GM18499 (cell line): ENCODE measurements around the gene FAM20C.

Source experiments
- ATAC-seq: cut with Tn5 transposase; IDR thresholded peaks from one replicate; pipeline ENCODE4 v1.9.1; 2021; ENCODE audit warnings: moderate number of reproducible peaks; ENCODE audit not compliant: insufficient read depth, unreplicated experiment

Gene FAM20C

DNA sequence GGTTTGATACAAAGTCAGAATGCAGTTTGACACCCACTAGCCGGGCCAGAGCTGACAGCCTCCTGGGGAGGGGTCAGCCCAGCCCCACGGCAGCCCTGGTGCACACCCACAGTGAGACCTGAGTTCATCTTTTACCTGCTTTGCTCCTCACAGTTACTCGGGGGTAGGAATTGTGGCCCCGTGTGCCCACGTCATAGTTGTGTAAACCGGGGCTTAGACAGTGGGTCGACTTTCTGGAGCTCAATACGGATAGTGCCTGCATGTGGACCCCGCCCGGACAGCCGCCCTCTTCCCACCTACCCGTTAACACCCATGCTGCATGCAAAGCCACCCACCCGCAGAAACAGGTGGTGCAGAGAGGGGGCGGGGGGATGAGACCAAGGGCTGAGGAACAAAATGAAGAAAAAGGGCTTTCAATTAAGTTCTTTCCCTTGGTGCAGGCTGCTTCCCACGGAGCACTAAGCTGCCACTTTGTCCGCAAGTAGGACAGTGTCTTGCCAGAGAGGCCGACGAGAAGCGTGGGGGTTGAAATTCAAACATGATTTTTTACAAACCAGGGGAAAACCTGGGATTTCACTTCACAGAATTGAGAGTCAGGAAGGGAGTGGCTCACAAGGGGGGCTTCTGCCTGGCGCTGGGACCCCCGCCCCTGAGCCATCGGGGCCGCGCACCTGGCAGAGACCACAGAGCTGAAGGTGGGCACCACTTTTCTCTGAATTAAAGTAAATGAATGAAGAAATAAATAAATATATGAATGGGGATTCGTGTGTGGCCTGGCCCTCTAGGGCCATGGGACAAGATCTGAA, 73.0 kb downstream of the FAM20C start:
- no peak for ATAC-seq

DNA sequence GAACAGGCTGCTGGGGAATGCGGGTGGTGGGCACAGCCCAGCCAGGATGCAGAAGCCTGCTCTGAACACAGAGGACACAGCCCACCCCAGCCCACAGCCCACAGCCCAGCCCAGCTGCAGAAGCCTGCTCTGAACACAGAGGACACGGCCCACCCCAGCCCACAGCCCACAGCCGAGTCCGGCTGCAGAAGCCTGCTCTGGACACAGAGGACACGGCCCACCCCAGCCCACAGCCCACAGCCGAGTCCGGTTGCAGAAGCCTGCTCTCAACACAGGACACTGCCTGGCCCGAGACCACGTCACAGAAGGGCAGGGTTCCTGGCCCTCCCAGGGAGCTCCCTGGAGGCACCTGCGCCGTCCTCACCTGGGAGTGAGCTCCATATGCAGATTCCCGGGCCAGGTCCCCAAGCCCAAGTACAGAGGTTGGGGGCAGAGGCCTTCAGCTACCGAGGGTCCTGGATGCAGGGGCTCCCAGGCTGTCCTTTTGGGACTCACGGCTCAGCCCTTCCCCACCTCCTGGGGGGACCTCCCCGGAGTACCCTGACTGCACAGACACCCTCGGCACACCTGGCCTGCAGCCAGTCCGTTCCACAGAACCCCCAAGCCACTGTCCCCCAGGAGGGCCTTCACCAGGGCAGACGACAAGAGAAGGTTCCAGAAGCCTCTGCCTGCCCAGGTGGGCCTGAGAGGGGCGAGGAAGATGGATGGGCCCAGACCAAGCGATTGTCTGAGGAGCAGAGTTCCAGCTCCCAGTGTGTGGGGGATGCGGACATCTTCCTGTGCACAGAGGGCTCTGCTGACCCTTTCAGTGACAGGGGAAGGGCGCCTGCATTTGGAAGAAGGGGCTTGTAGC, 73.9 kb downstream of the FAM20C start:
- ATAC-seq = no peak

DNA sequence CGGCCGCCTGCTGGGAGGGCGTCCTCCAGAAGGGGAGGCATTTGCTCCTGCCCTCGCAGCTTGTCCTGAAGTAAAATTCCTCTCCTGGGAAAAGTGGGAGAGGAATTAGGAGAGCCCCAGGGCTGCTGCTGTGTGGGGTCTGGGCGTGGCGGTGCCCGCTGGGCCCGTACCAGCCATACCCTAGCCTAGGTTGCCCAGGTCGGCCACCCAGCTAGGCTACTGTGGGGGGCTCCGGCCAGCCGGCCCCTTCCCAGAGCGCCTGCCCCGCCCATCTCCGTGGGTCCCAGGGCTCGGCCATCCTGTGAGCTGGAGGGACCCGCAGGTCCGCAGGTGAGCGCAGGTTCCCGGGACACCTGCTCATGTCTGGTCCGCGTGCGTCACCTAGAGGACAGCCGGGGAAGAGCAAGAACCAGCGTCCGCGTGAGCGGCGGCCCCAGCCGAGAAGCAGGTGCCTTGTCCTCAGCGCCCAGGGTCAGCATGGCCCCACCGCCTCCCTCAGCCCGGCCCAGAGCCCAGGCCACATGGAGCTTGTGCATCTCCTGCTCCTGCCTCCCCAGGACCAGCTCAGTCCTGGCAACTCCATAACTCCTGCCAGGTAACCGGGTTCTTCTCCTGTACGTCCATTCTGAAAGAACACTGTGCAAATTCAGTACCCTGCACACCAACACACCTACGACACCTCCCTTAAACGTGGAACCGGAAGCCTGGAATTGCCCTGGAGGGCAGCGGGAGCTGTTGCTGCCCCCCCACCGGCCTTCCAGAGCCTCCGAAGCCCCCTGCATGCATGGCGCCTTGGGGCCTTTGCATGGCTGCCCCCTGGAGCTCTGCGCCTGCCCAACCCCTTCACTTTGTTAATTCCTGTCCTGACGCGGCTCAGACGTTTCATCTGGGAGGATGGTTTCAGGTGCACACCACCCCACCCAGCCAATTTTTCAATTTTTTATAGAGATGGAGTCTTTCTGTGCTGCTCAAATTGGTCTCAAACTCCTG, 74.8 kb downstream of the FAM20C start:
- ATAC-seq = no peak

DNA sequence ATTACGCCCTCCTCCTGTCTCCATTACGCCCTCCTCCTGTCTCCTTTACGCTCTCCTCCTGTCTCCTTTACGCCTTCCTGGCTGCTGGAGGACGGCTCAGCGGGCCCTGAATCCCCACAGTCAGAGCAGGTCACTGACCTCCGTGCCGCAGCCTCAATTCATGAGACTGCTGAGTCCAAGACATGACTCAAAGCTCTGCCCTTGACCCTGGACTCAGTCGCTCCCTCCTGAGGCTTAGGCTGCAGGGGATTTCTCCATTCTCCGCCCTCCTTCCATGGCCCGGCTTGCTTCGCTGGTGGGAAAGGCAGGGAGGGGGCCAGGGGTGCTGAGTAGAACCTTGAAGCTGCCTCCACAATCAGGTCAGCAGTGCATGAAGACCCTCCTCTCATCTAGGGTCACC, 76.6 kb downstream of the FAM20C start:
- ATAC-seq = no peak

DNA sequence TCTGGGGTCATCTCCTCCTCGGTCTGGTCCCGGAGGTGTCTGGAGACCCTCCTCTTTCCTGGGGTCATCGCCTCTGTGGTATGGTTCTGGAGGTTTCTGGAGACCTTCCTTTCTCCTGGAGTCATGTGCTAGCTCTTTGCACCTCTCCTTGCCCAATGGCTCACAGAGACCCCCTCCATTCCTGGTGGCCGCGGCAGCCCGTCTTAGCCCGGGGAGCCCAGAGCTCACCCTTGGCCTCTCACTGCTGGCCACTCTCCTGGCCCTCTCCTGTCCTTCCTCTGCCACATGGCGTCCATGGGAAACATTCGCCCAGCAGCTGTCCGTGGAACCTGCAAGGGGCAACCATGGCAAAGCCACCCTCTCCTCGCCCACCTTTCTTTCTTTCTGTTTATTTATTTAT, 77.3 kb downstream of the FAM20C start:
- no peak for ATAC-seq

- no peak for ATAC-seq
Measured at GRCh38 chr7:270351-270983, 78.1 kb downstream of the FAM20C start.

- no peak for ATAC-seq
Measured at GRCh38 chr7:271266-272107, 79.1 kb downstream of the FAM20C start.

- no peak for ATAC-seq
Measured at GRCh38 chr7:272108-272615, 79.8 kb downstream of the FAM20C start.

GRCh38 chr7:272631-273030, 80.3 kb downstream of the FAM20C start:
- no peak for ATAC-seq

DNA sequence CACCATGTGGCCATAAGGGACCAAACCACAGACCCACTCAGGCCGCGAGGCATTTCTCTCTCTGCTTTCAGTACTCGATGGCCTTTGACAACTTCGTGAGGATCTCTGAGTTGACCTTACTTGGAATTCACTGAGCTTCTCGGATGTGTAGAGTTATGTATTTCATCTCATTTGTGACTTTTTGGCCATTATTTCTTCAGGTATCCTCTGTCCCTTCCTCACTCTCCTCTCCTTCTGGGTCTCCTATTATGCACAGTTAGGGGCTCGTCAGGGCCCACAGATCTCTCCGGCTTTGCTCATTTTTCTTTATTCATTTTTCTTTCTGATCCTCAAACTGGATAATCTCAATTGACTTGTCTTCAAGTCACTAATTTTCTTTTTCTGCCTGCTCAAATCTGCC, 81.0 kb downstream of the FAM20C start:
- ATAC-seq = no peak

DNA sequence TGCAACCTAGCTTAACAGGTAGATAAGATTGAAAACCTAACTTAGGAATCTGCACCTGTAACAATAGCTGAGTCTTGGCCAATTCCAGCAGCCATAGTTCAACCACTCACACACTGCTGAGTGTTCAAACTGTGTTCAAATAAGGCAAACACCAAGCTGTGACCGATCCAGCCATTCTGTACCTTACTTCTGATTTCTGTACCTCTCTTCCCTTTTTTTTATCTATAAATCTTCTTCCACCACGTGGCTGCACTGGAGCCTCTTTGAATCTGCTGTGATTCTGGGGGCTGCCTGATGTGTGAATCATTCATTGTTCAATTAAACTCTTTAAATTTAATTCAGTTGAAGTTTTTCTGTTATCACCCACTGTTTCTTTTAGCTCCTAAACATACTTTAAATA, 81.9 kb downstream of the FAM20C start:
- no peak for ATAC-seq

GRCh38 chr7:276230-276835, 84.0 kb downstream of the FAM20C start:
- no peak for ATAC-seq

GRCh38 chr7:277228-277627, 84.9 kb downstream of the FAM20C start:
- no peak for ATAC-seq

DNA sequence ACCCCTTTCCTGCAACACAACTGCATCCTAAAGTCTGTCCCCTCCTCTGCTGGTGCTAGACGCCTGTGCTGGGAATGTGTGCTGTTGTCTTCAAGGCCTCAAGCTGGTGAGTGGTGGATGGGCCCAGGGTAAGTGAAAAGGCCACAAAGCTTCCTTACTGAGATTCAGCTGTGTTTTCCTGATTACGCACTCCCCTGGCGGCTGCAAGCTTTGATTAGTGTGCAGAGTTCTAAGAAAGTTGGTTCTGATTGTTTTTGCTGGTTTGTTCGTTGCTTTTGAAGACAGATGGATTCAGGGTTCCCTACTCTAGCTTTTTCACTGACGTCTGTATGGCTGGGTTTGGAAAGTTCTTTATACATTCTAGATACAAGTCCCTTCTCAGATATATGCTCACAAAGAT, 85.7 kb downstream of the FAM20C start:
- no peak for ATAC-seq

DNA sequence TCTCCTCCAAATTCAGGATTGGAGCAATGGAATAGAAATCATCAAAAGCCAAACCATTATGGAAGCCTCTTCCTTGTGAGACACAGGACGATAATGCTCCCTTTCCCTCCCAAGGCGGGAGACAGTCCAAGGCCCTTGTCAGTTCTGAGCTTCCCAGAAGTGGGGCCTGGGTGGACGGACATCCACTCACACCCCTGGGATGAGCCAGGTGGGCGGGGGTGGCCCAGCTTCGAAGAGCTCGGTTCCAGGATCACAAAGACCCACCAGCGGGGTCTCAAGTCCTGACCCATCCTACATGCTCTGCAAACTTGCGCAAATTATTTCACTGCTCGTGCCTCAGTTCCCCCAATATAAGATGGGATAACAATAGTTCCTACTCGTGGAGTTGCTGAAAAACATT, 87.5 kb downstream of the FAM20C start:
- ATAC-seq = no peak

DNA sequence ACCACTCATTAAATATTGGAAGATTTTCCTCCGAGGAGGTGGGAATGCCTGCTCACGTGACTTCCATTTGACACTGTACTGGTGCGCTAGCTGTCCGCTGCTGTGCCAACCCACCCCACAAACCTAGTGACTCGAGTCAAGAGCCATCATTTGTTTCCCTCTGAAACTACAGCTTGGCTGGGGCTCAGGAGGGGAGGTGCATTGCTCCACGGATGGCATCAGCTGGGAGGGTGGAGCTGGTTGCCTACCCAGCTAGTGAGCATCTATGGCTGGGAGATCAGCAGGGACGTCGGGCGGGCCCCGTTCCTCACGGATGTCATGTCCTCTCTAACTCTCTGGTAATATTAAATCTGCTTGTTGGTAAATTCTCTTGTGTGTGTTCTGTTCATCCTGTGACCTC, 88.1 kb downstream of the FAM20C start:
- ATAC-seq = no peak

DNA sequence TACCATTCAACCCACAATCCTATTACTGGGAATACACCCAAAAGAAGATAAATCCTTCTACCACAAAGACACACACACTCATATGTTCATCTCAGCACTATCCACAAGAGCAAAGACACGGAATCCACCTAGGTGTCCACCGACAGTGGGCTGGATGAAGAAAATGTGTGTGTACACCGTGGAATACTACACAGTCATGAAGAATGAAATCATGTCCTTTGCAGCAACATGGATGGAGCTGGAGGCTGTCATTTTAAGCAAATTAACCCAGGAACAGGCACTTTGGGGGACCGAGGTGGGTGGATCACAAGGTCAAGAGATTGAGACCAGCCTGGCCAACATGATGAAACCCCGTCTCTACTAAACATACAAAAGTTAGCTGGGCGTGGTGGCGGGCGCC, 89.3 kb downstream of the FAM20C start:
- no peak for ATAC-seq

DNA sequence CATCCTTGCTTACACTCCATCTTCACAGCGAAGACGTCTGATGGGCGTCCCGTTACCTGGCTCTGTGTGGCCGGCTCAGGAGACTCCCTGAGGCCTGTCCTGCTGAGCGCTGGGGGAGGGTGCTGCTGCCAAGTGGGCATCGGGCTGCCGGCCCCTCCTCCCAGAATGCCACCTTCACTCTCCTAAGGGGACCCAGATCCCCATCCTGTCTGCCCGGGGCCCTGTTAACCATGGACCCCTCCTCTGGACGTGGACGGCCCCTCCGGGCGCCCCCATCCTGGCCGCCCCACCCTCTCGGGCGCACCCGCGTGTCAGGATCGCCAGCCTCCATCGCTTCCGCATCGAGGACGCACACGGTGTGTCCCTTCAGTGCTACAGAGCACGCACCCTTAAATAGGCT, 90.2 kb downstream of the FAM20C start:
- no peak for ATAC-seq
